Measurements from ENCODE around the gene ZNF454.

Gene ZNF454

GRCh38 chr5:178993955-178994579 is 53.1 kb downstream of the ZNF454 start:
- no peak for DNase-seq

GRCh38 chr5:178994580-178995340 is 53.8 kb downstream of the ZNF454 start, which contains the start of gene GRM6:
GRM6 (minus strand) TSS chr5:178995320; CDS start chr5:178994944, 376 bp downstream.
- DNase-seq: no peak

- no peak for DNase-seq
Measured at GRCh38 chr5:178995341-178995690, 54.3 kb downstream of the ZNF454 start.

- DNase-seq: no peak
Measured at GRCh38 chr5:178996156-178996555, 55.2 kb downstream of the ZNF454 start.

GRCh38 chr5:178997191-178997590 is 56.2 kb downstream of the ZNF454 start:
- no peak for DNase-seq

GRCh38 chr5:178998441-178998840 is 57.4 kb downstream of the ZNF454 start:
- DNase-seq: no peak

- no peak for DNase-seq
Measured at GRCh38 chr5:179006564-179006963, 65.6 kb downstream of the ZNF454 start.

GRCh38 chr5:179008667-179009066 is 67.7 kb downstream of the ZNF454 start:
- no peak for DNase-seq
